A549 (cell line): Measurements from ENCODE around the gene CCDC116. TPM values are rescaled to one million over a fixed set of nuclear protein-coding genes. Genes with fewer than 3 reads are reported as not detected.

Experiments
- ATAC-seq, 2 experiments: fragments of 200-7000 bp in 1 of 2; fragments of >200 bp in 1 of 2; cut with Nextera tagmentation in 1 of 2; cut with Tn5 transposase in 1 of 2; 3 replicates each; pipeline versions ENCODE4 v1.8.0 to v1.9.1; 2018 to 2020; ENCODE audit warnings: mild to moderate bottlenecking in 1 of 2, moderate library complexity in 1 of 2
- CTCF ChIA-PET: fragments of 300-600 bp; sonication (Branson Sonifier 250); formaldehyde crosslinking; extraction: SDS; loops from one replicate; lab custom pipeline; 2021; ENCODE audit warnings: antibody characterized with exemption, inconsistent platforms; lab: Yijun Ruan, JAX
- POLR2A ChIA-PET: fragments of 350-600 bp; formaldehyde crosslinking; extraction: SDS; loops from one replicate; lab custom pipeline; 2021; ENCODE audit warnings: antibody characterized with exemption, inconsistent platforms; lab: Yijun Ruan, JAX
- DNase-seq, 2 experiments: peaks; one replicate each; pipeline versions ENCODE4 v3.0.0 to v3.0.0-alpha.2; 2011 to 2016; ENCODE audit warnings: low read depth in 1 of 2, low spot score in 1 of 2
- FAIRE-seq: peaks from 2 replicates; lab custom pipeline; 2011; peaks lifted over from hg19 to GRCh38; lab: Jason Lieb, UNC
- H3K27ac ChIP-seq, 2 experiments: fragments of >200 bp; sonication (Bioruptor Twin); formaldehyde crosslinking; 3 replicates each; pipeline ENCODE4 v1.5.1; 2016 to 2017
- H3K4me1 ChIP-seq: fragments of >200 bp; sonication (Bioruptor Twin); formaldehyde crosslinking; 3 replicates; pipeline ENCODE4 v1.6.1; 2016
- H3K4me2 ChIP-seq: fragments of >200 bp; sonication (Bioruptor Twin); formaldehyde crosslinking; 3 replicates; pipeline ENCODE4 v1.6.1; 2016
- H3K4me3 ChIP-seq: fragments of >200 bp; sonication (Bioruptor Twin); formaldehyde crosslinking; 3 replicates; pipeline ENCODE4 v1.5.1; 2016
- H3K9me3 ChIP-seq: fragments of >200 bp; sonication (Bioruptor Twin); formaldehyde crosslinking; 3 replicates; pipeline ENCODE4 v1.6.1; 2016
- BHLHE40 ChIP-seq: IDR thresholded peaks from 2 replicates; pipeline ENCODE4 v1.6.1; 2012; ENCODE audit warnings: low read depth, low read length, inconsistent platforms
- CBX8 ChIP-seq: fragments of 200-600 bp; sonication (generic); IDR thresholded peaks from 2 replicates; pipeline ENCODE4 v1.6.1; 2016
- CEBPB ChIP-seq, 2 experiments: fragments of >200 bp in 1 of 2; sonication (Bioruptor Twin) in 1 of 2; formaldehyde crosslinking in 1 of 2; IDR thresholded peaks; 2 replicates each; pipeline ENCODE4 v1.6.1; 2012 to 2016
- ESRRA ChIP-seq: fragments of 150-350 bp; IDR thresholded peaks from 2 replicates; pipeline ENCODE4 v1.6.1; 2014; ENCODE audit warnings: mild to moderate bottlenecking, low read length, borderline replicate concordance
- FOSL2 ChIP-seq, 2 experiments: fragments of 450-650 bp in 1 of 2; fragments of >200 bp in 1 of 2; sonication (Bioruptor Twin) in 1 of 2; formaldehyde crosslinking; IDR thresholded peaks; 2 replicates each; pipeline versions ENCODE4 v1.5.0 to v1.6.1; 2016 to 2020; ENCODE audit warnings: mild to moderate bottlenecking in 1 of 2, moderate library complexity in 1 of 2
- FOXS1 ChIP-seq: fragments of 250-450 bp; sonication (Bioruptor Pico); IDR thresholded peaks from 2 replicates; pipeline ENCODE4 v1.5.0; 2020; ENCODE audit warnings: mild to moderate bottlenecking, moderate library complexity
- GATA3 ChIP-seq: IDR thresholded peaks from 2 replicates; pipeline ENCODE4 v1.6.1; 2012; ENCODE audit warnings: borderline replicate concordance
- HES2 ChIP-seq: fragments of >200 bp; sonication (Bioruptor Twin); formaldehyde crosslinking; IDR thresholded peaks from 2 replicates; pipeline ENCODE4 v1.6.1; 2016
- HMGXB4 ChIP-seq: fragments of 250-450 bp; sonication (Bioruptor Pico); IDR thresholded peaks from 2 replicates; pipeline ENCODE4 v1.5.0; 2021; ENCODE audit warnings: mild to moderate bottlenecking, moderate library complexity, borderline replicate concordance
- KDM5A ChIP-seq: fragments of 200-600 bp; sonication (generic); IDR thresholded peaks from 2 replicates; pipeline ENCODE4 v1.6.1; 2016; ENCODE audit warnings: antibody characterized with exemption, mild to moderate bottlenecking
- NR3C1 ChIP-seq: fragments of >200 bp; sonication (Bioruptor Twin); formaldehyde crosslinking; IDR thresholded peaks from 3 replicates; pipeline ENCODE4 v1.6.1; 2017
- PHF8 ChIP-seq: fragments of 200-600 bp; sonication (generic); IDR thresholded peaks from 2 replicates; pipeline ENCODE4 v1.6.1; 2016; ENCODE audit warnings: low read depth, mild to moderate bottlenecking, antibody characterized with exemption, moderate library complexity, borderline replicate concordance
- RCOR1 ChIP-seq: fragments of 150-350 bp; IDR thresholded peaks from 2 replicates; pipeline ENCODE4 v1.6.1; 2014; ENCODE audit warnings: antibody characterized with exemption, low read length, low read depth
- RFX5 ChIP-seq: fragments of 450-650 bp; IDR thresholded peaks from 2 replicates; pipeline ENCODE4 v1.7.1; 2014; ENCODE audit warnings: antibody characterized with exemption, mild to moderate bottlenecking, moderate library complexity
- RNF2 ChIP-seq: fragments of 200-600 bp; sonication (generic); IDR thresholded peaks from 2 replicates; pipeline ENCODE4 v1.6.1; 2016; ENCODE audit warnings: low read depth, mild to moderate bottlenecking, antibody characterized with exemption, moderate library complexity, borderline replicate concordance
- SMC3 ChIP-seq: fragments of >200 bp; sonication (Bioruptor Twin); formaldehyde crosslinking; IDR thresholded peaks from 3 replicates; pipeline ENCODE4 v1.6.1; 2018; ENCODE audit warnings: inconsistent platforms
- TFCP2L1 ChIP-seq: fragments of 250-450 bp; sonication (Bioruptor Pico); IDR thresholded peaks from 2 replicates; pipeline ENCODE4 v1.5.0; 2021; ENCODE audit warnings: mild to moderate bottlenecking
- ZSCAN20 ChIP-seq: fragments of 250-450 bp; sonication (Bioruptor Pico); IDR thresholded peaks from 2 replicates; pipeline ENCODE4 v1.8.0; 2022; ENCODE audit warnings: mild to moderate bottlenecking, moderate library complexity
- WGBS: methylation state at CpG from one replicate; pipeline ENCODE4 v1.1.6; 2017; ENCODE audit errors: missing lambda C conversion rate; 5-methylcytosine and 5-hydroxymethylcytosine counted together
- polyA plus RNA-seq, 4 experiments: library from polyadenylated mRNA; depleted of rRNA in 3 of 4; stranded (reverse); fragments of >200 nt; fragmentation: RNase III in 1 of 4; extraction: RNeasy Plus Mini Kit Qiagen cat#74134 plus additional on column Dnase treatment in 1 of 4; gene quantifications; 2 replicates in 3 of 4; 3 replicates in 1 of 4; pipeline ENCODE4 v1.2.3, GENCODE V29; 2011 to 2017
- TF ChIP-seq, protein P1 (sequence below): IDR thresholded peaks from 2 replicates; pipeline ENCODE4 v1.6.1; 2012

The CCDC116 gene
- polyA plus RNA-seq, 2 of the 4 experiments (the other 2 are of a cell fraction): 0.06 TPM; not detected in 1

DNA sequence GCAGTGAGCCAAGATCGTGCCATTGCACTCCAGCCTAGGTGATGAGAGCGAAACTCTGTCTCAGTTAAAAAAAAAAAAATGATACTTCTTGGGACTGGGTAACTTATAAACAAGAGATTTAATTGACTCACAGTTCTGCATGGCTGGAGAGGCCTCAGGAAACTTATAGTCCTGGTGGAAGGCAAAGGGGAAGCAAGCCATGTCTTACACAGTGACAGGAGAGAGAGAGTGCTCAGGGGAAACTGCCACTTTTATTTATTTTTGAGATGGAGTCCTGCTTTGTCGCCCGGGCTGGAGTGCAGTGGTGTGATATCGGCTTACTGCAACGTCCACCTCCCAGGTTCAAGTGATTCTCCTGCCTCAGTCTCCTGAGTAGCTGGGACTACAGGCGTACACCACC is 17.7 kb downstream of the CCDC116 start:
- no peak for TF ChIP-seq ESRRA
- no peak for TF ChIP-seq HMGXB4 (CRISPR knock-in tag)
- no peak for TF ChIP-seq PHF8
- TF ChIP-seq ZSCAN20 (CRISPR knock-in tag): no peak
- no peak for TF ChIP-seq BHLHE40
- no peak for TF ChIP-seq FOSL2 (IDR thresholded peaks at IDR 0.05)
- no peak for TF ChIP-seq FOSL2 (CRISPR knock-in tag; IDR thresholded peaks at IDR 0.05)
- no peak for TF ChIP-seq KDM5A
- TF ChIP-seq FOXS1 (CRISPR knock-in tag): no peak
- TF ChIP-seq CEBPB (IDR thresholded peaks at IDR 0.05): no peak
- Histone ChIP-seq H3K4me1 (no peaks in the 10 kb centered on the region), H3K27ac (no peak overlapping the region), H3K4me3 (no peak overlapping the region), H3K9me3 (no peaks in the 10 kb centered on the region), H3K4me2 (no peak overlapping the region)
- no peak for FAIRE-seq
- ChIA-PET POLR2A (no interaction called here), CTCF (no interaction called here)
- DNase-seq: no peak
- ATAC-seq: no peak
- WGBS: 89% methylated on average over 7 of the region's 7 CpGs

DNA sequence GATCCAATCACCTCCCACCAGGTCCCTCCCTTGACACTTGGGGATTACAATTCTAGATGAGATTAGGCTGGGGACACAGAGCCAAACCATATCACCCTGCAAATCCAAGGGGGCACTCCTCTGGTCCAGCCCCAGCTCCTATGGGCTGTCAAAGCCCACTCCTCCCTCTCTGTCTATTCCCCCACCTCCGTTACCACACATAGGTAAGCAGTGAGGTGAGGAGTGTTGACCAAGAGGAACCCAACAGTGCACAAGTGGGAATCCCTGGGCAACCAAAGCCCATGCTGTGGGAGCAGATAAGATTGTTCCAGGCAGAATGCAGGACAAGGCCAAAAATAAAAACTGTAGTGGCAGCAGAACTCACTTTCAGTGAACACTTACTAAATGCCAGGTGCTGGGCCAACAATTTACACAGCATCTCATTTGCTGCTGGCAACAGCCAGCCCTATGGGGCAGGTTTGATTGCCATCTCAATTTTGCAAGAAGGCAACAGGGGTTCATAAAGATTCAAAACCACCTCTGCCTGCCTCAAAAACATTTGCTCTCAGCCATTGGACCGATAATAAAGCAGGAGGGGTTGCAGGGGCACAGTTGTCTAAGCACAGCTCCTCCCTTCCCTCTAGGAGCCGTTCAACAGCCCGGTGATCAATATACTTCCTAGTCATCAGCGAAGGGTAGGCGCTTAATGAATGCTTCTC is 18.4 kb downstream of the CCDC116 start:
- 94% methylated on average over 6 of the region's 6 CpGs for WGBS
- H3K4me1 ChIP-seq: no peaks in the 10 kb centered on the region
- H3K9me3 ChIP-seq: no peaks in the 10 kb centered on the region
- H3K4me3 ChIP-seq: peak overlapping the region; percentile 55; the same call in 1 of the 3 replicates
- FAIRE-seq (no peak), DNase-seq (no peak), ATAC-seq (no peak)
- H3K4me2 ChIP-seq: peak overlapping the region; percentile 84
- CTCF ChIA-PET: interaction anchor here (4.0 kb wide), 1 partner anchor 9 kb away, joined by 24 read pairs; the partner anchor contains the start of gene SDF2L1
- POLR2A ChIA-PET: no interaction called here
- TF ChIP-seq PHF8 (no peak), GATA3 (no peak), CBX8 (no peak), RCOR1 (no peak), TFCP2L1 (CRISPR knock-in tag) (no peak), HES2 (no peak), SMC3 (no peak), NR3C1 (no peak)
- TF ChIP-seq, protein P1, sequence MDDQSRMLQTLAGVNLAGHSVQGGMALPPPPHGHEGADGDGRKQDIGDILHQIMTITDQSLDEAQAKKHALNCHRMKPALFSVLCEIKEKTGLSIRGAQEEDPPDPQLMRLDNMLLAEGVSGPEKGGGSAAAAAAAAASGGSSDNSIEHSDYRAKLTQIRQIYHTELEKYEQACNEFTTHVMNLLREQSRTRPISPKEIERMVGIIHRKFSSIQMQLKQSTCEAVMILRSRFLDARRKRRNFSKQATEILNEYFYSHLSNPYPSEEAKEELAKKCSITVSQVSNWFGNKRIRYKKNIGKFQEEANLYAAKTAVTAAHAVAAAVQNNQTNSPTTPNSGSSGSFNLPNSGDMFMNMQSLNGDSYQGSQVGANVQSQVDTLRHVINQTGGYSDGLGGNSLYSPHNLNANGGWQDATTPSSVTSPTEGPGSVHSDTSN: no peak
- peak overlapping the region in 1 of 2 experiments; percentile 87; a peak in 2 of 6 replicates for H3K27ac ChIP-seq

DNA sequence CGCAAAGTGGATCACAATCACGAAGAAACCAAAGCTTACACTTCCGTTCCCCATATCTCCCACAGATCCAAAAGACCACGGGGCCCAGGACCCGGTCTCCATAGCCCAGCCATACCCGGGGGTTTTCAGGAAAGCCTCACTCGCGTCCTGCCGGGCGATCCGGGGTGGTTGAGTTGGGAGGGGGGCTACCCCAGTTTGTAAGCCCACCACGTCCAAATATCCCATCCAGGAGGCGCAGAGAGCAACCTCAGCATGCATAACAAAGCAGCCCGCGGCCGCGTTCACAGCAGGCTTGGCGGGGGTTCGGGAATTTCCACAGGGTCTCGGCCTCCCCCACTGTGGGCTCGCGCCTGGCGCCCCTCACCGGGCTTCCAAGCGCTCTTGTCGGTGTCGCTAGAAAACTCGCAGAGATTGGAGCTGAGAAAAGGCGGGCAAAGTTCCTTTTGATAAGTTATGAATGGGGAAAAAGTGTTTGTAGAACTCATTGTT is 19.0 kb downstream of the CCDC116 start:
- no peaks in the 10 kb centered on the region for H3K9me3 ChIP-seq
- ATAC-seq: peak; percentile 13 to 29; a peak in 4 of 6 replicates
- DNase-seq: no peak
- H3K4me2 ChIP-seq: peak overlapping the region; percentile 84
- no peaks in the 10 kb centered on the region for H3K4me1 ChIP-seq
- ChIA-PET CTCF (interaction anchor here (4.0 kb wide), 1 partner anchor 9 kb away, joined by 24 read pairs; the partner anchor contains the start of gene SDF2L1), POLR2A (no interaction called here)
- no peak for FAIRE-seq
- peak overlapping the region in 1 of 2 experiments; percentile 87; a peak in 3 of 6 replicates for H3K27ac ChIP-seq
- 26% methylated on average over 14 of the region's 29 CpGs for WGBS
- peak; percentile 51; the same call in 1 of the 2 replicates for TF ChIP-seq RNF2
- TF ChIP-seq RFX5: no peak
- H3K4me3 ChIP-seq: peak overlapping the region; percentile 55
